ENCODE results near the gene TSPAN9.

The TSPAN9 gene

GRCh38 chr12:3250576-3250975 lies 173.4 kb downstream of the TSPAN9 start:
- no peak for DNase-seq (ENCODE audit: low read depth)

- no peak for DNase-seq (ENCODE audit: low read depth)
Measured at GRCh38 chr12:3251067-3251466, 173.9 kb downstream of the TSPAN9 start.

- no peak for DNase-seq (ENCODE audit: low read depth)
Measured at GRCh38 chr12:3251691-3252090, 174.5 kb downstream of the TSPAN9 start.

GRCh38 chr12:3252450-3252891 lies 175.3 kb downstream of the TSPAN9 start:
- DNase-seq (ENCODE audit: low read depth), result peak; percentile 11

- no peak for DNase-seq (ENCODE audit: low read depth)
Measured at GRCh38 chr12:3253682-3254275, 176.6 kb downstream of the TSPAN9 start.

- no peak for DNase-seq (ENCODE audit: low read depth)
Measured at GRCh38 chr12:3255057-3255456, 177.9 kb downstream of the TSPAN9 start.

GRCh38 chr12:3256103-3256631 lies 179.0 kb downstream of the TSPAN9 start:
- no peak for DNase-seq (ENCODE audit: low read depth)

- DNase-seq (ENCODE audit: low read depth), result no peak
Measured at GRCh38 chr12:3257411-3257810, 180.2 kb downstream of the TSPAN9 start.

GRCh38 chr12:3259973-3260372 lies 182.8 kb downstream of the TSPAN9 start:
- DNase-seq (ENCODE audit: low read depth), result no peak

GRCh38 chr12:3261782-3262359 lies 184.7 kb downstream of the TSPAN9 start:
- no peak for DNase-seq (ENCODE audit: low read depth)

GRCh38 chr12:3262470-3262869 lies 185.3 kb downstream of the TSPAN9 start:
- no peak for DNase-seq (ENCODE audit: low read depth)

- no peak for DNase-seq (ENCODE audit: low read depth)
Measured at GRCh38 chr12:3263282-3263681, 186.1 kb downstream of the TSPAN9 start.

- no peak for DNase-seq (ENCODE audit: low read depth)
Measured at GRCh38 chr12:3263939-3264922, 187.1 kb downstream of the TSPAN9 start.

- no peak for DNase-seq (ENCODE audit: low read depth)
Measured at GRCh38 chr12:3265406-3265805, 188.2 kb downstream of the TSPAN9 start.

- DNase-seq (ENCODE audit: low read depth), result no peak
Measured at GRCh38 chr12:3266638-3267037, 189.5 kb downstream of the TSPAN9 start.

- no peak for DNase-seq (ENCODE audit: low read depth)
Measured at GRCh38 chr12:3267690-3268089, 190.5 kb downstream of the TSPAN9 start.

GRCh38 chr12:3269594-3269993 lies 192.4 kb downstream of the TSPAN9 start:
- no peak for DNase-seq (ENCODE audit: low read depth)

GRCh38 chr12:3271146-3271545 lies 194.0 kb downstream of the TSPAN9 start:
- no peak for DNase-seq (ENCODE audit: low read depth)

- DNase-seq (ENCODE audit: low read depth), result no peak
Measured at GRCh38 chr12:3271639-3272038, 194.5 kb downstream of the TSPAN9 start.

GRCh38 chr12:3272958-3273357 lies 195.8 kb downstream of the TSPAN9 start:
- DNase-seq (ENCODE audit: low read depth), result no peak

- DNase-seq (ENCODE audit: low read depth), result no peak
Measured at GRCh38 chr12:3273409-3273853, 196.3 kb downstream of the TSPAN9 start.

- no peak for DNase-seq (ENCODE audit: low read depth)
Measured at GRCh38 chr12:3274664-3275063, 197.5 kb downstream of the TSPAN9 start.

All from GM04503 (cell line).